B cell (primary cell): ENCODE measurements around the gene GATAD2A. TPM values are rescaled to one million over a fixed set of nuclear protein-coding genes. Genes with fewer than 3 reads are reported as not detected.

Experiments used
- ATAC-seq: fragments of 200-7000 bp; cut with Tn5 transposase; one replicate; pipeline ENCODE4 v1.10.0; 2021; ENCODE audit warnings: low read depth, mild to moderate bottlenecking, moderate number of reproducible peaks, moderate library complexity
- CTCF ChIA-PET: fragments of 350-600 bp; sonication (Branson Sonifier 250); formaldehyde crosslinking; loops from one replicate; lab custom pipeline; 2021; ENCODE audit warnings: antibody characterized with exemption, inconsistent platforms; lab: Charles Lee
- POLR2A ChIA-PET: fragments of 350-600 bp; sonication (Branson Sonifier 250); formaldehyde crosslinking; loops from one replicate; lab custom pipeline; 2021; ENCODE audit warnings: antibody characterized with exemption; lab: Charles Lee
- DNase-seq: peaks from one replicate; pipeline ENCODE4 v3.0.0; 2013
- H2AFZ ChIP-seq: 2 replicates; pipeline ENCODE4 v1.6.1; 2012; ENCODE audit warnings: mild to moderate bottlenecking, low read depth, low read length; ENCODE audit not compliant: insufficient read depth, poor library complexity, severe bottlenecking
- H3K27ac ChIP-seq, 2 donors: 1 replicate in 1 of 2; 2 replicates in 1 of 2; pipeline ENCODE4 v1.5.1; 2012 to 2013; ENCODE audit warnings: low read length in 2 of 2, mild to moderate bottlenecking in 2 of 2, moderate library complexity in 1 of 2
- H3K27me3 ChIP-seq, 4 experiments: fragments of 200-600 bp in 1 of 4; sonication (generic) in 1 of 4; replicated peaks in 1 of 4; 1 replicate in 2 of 4; 2 replicates in 2 of 4; pipeline versions ENCODE4 v1.6.1 to v1.7.0; 2013 to 2016; ENCODE audit warnings: low read length in 3 of 4, mild to moderate bottlenecking in 2 of 4, mixed read lengths in 1 of 4, moderate library complexity in 1 of 4; ENCODE audit not compliant: insufficient read depth in 4 of 4, control insufficient read depth in 3 of 4; ENCODE audit errors: control extremely low read depth in 1 of 4
- H3K36me3 ChIP-seq, 2 experiments: replicated peaks in 1 of 2; 1 replicate in 1 of 2; 2 replicates in 1 of 2; pipeline versions ENCODE4 v1.6.1 to v1.7.1; 2013; ENCODE audit warnings: low read length in 1 of 2; ENCODE audit not compliant: insufficient read depth in 2 of 2, control insufficient read depth in 1 of 2; ENCODE audit errors: control extremely low read depth in 1 of 2, extremely low read depth in 1 of 2
- H3K4me1 ChIP-seq, 2 donors: fragments of 200-600 bp in 1 of 2; sonication (generic) in 1 of 2; 1 replicate in 1 of 2; 2 replicates in 1 of 2; pipeline versions ENCODE4 v1.5.1 to v1.6.1; 2013 to 2017; ENCODE audit warnings: low read length in 2 of 2; ENCODE audit not compliant: control insufficient read depth in 2 of 2, insufficient read depth in 2 of 2
- H3K4me2 ChIP-seq: replicated peaks from 2 replicates; pipeline ENCODE3; 2012; ENCODE audit warnings: mild to moderate bottlenecking, low read depth, low read length; ENCODE audit not compliant: poor library complexity, severe bottlenecking
- H3K4me3 ChIP-seq, 5 experiments: fragments of 200-600 bp in 1 of 5; sonication (generic) in 1 of 5; 1 replicate in 3 of 5; 2 replicates in 2 of 5; pipeline versions ENCODE4 v1.5.1 to v1.7.0; 2011 to 2016; ENCODE audit warnings: low read length in 4 of 5, mild to moderate bottlenecking in 4 of 5, low read depth in 2 of 5, control low read depth in 1 of 5, moderate library complexity in 1 of 5; ENCODE audit not compliant: insufficient read depth in 1 of 5; ENCODE audit errors: control extremely low read depth in 1 of 5, extremely low read depth in 1 of 5
- H3K79me2 ChIP-seq: fragments of 200-600 bp; sonication (generic); one replicate; pipeline ENCODE4 v1.6.0; 2016; ENCODE audit warnings: low read length; ENCODE audit not compliant: control insufficient read depth, insufficient read depth
- H3K9ac ChIP-seq: fragments of 200-600 bp; sonication (generic); 2 replicates; pipeline ENCODE4 v1.6.1; 2017; ENCODE audit warnings: mild to moderate bottlenecking, low read length, moderate library complexity
- H3K9me3 ChIP-seq, 3 donors: one replicate each; pipeline versions ENCODE4 v1.6.1 to v1.7.1; 2013; ENCODE audit warnings: low read length in 2 of 3; ENCODE audit not compliant: control insufficient read depth in 2 of 3, insufficient read depth in 1 of 3; ENCODE audit errors: control extremely low read depth in 1 of 3
- H4K20me1 ChIP-seq: 2 replicates; pipeline ENCODE4 v1.6.0; 2012; ENCODE audit warnings: mild to moderate bottlenecking, low read length; ENCODE audit not compliant: insufficient read depth, control insufficient read depth, poor library complexity, severe bottlenecking
- H3K27ac Mint-ChIP-seq: one replicate; pipeline ENCODE4 v1.8.0; 2021; ENCODE audit warnings: mixed read lengths
- H3K27me3 Mint-ChIP-seq: one replicate; pipeline ENCODE4 v1.8.0; 2021; ENCODE audit warnings: mixed read lengths
- H3K4me1 Mint-ChIP-seq: one replicate; pipeline ENCODE4 v1.8.0; 2021; ENCODE audit warnings: mixed read lengths
- H3K4me3 Mint-ChIP-seq: one replicate; pipeline ENCODE4 v1.8.0; 2021; ENCODE audit warnings: mixed read lengths
- H3K9me3 Mint-ChIP-seq: one replicate; pipeline ENCODE4 v1.8.0; 2022; ENCODE audit warnings: mixed read lengths; ENCODE audit not compliant: insufficient read depth
- CTCF ChIP-seq: fragments of 200-600 bp; IDR thresholded peaks from one replicate; pipeline ENCODE4 v1.8.0; 2022; ENCODE audit warnings: antibody characterized with exemption, mild to moderate bottlenecking
- EZH2 ChIP-seq: IDR thresholded peaks from 2 replicates; pipeline ENCODE4 v1.6.1; 2012; ENCODE audit warnings: borderline replicate concordance, low read depth, mild to moderate bottlenecking, moderate library complexity, low read length; ENCODE audit not compliant: insufficient read depth, poor library complexity, severe bottlenecking
- WGBS: methylation state at CpG from one replicate; pipeline ENCODE4 v1.1.5; 2013; ENCODE audit warnings: missing lambda C conversion rate; ENCODE audit not compliant: insufficient coverage; 5-methylcytosine and 5-hydroxymethylcytosine counted together
- intact Hi-C: fragments of 100-400 bp; cut with micrococcal nuclease; formaldehyde crosslinking; loops from one replicate; pipeline ENCODE4 v1.10.0; 2022
- polyA plus RNA-seq: library from polyadenylated mRNA; depleted of rRNA; stranded (reverse); fragments of >200 nt; gene quantifications from 2 replicates; pipeline ENCODE4 v1.2.3, GENCODE V29; 2012
- total RNA-seq, 2 donors: library from RNA; stranded (reverse); fragments of 120-200 nt in 1 of 2; gene quantifications; 1 replicate in 1 of 2; 2 replicates in 1 of 2; pipeline versions ENCODE4 v1.2.3 to v1.2.4, GENCODE V29; 2013 to 2022

The GATAD2A gene
- total and polyA plus RNA-seq, 2 donors (not counting 1 experiment from before 2014, with no cell fraction given), result 28.8 to 76.3 TPM

DNA sequence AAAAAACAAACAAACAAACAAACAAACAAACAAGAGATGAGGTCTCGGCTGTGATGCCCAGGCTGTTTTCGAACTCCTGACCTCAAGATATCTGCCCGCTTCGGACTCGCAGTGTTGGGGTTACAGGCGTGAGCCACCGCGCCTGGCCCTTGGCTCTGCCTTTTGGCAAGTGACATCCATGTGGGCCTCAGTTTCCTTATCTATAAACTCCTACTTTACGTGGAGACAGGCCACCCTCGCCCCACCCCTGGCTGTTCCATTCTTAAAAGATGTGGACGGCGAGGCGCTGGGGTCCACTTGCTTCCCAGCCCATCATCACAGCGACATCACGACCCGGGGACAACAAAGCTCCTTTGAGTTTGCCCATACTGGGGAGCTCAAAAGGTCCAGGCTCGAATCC is 108.2 kb downstream of the GATAD2A start:
- Mint-ChIP-seq H3K27me3 (no peaks in the 10 kb centered on the region), H3K9me3 (no peaks in the 10 kb centered on the region), H3K27ac (no peak overlapping the region), H3K4me1 (peaks cover 14% of the 10 kb centered on the region), H3K4me3 (peak overlapping the region; percentile 71)
- no peaks in the 10 kb centered on the region for H3K36me3 ChIP-seq
- 91% methylated on average over 17 of the region's 17 CpGs for WGBS
- H3K27ac ChIP-seq, result no peak overlapping the region
- peaks cover 32% of the 10 kb centered on the region for H3K79me2 ChIP-seq
- no peak overlapping the region for H3K4me2 ChIP-seq
- TF ChIP-seq CTCF, result no peak
- no peak for TF ChIP-seq EZH2
- intact Hi-C loops, result loop anchor here (10.0 kb wide), 1 partner anchor 561 kb away; the partner anchor contains the start of gene ZNF90
- H3K9me3 ChIP-seq, result peaks cover 0 to 17% (median 0%) of the 10 kb centered on the region in 3 donors
- ATAC-seq (no peak), DNase-seq (no peak)
- peaks cover 12 to 23% of the 10 kb centered on the region in 2 donors for H3K4me1 ChIP-seq
- no peak overlapping the region for H3K4me3 ChIP-seq
- H3K9ac ChIP-seq, result no peak overlapping the region
- no peak overlapping the region for H2AFZ ChIP-seq
- H3K27me3 ChIP-seq, result no peaks in the 10 kb centered on the region
- POLR2A ChIA-PET, result no interaction called here
- no peaks in the 10 kb centered on the region for H4K20me1 ChIP-seq
- CTCF ChIA-PET, result no interaction called here

- Mint-ChIP-seq H3K9me3 (no peaks in the 10 kb centered on the region), H3K27me3 (no peaks in the 10 kb centered on the region), H3K27ac (no peak overlapping the region), H3K4me1 (peaks cover 16% of the 10 kb centered on the region), H3K4me3 (peak overlapping the region; percentile 71)
- WGBS, result 48% methylated on average over 46 of the region's 46 CpGs
- Histone ChIP-seq H3K4me3 (peak overlapping the region in 2 of 5 experiments; percentile 15 to 17), H3K9ac (no peak overlapping the region), H3K27ac (no peak overlapping the region), H2AFZ (no peak overlapping the region), H4K20me1 (peaks cover 3% of the 10 kb centered on the region), H3K9me3 (peaks cover 0 to 17% (median 0%) of the 10 kb centered on the region in 3 donors), H3K27me3 (no peaks in the 10 kb centered on the region), H3K36me3 (no peaks in the 10 kb centered on the region), H3K4me2 (peak overlapping the region; percentile 85), H3K4me1 (peaks cover 12 to 23% of the 10 kb centered on the region in 2 donors), H3K79me2 (peaks cover 36% of the 10 kb centered on the region)
- DNase-seq (no peak), ATAC-seq (no peak)
- intact Hi-C loops, result loop anchor here (10.0 kb wide), 1 partner anchor 561 kb away; the partner anchor contains the start of gene ZNF90
- POLR2A ChIA-PET, result interaction anchor here (0.6 kb wide), 1 partner anchor 8 kb away, joined by 4 read pairs; no protein-coding TSS in a partner anchor
- CTCF ChIA-PET, result interaction anchor here (0.8 to 1.8 kb wide), 2 partner anchors 23 to 150 kb away, joined by 3 to 9 read pairs; no protein-coding TSS in a partner anchor
- TF ChIP-seq CTCF (no peak), EZH2 (no peak)
These were observed 108.8 kb downstream of the GATAD2A start for GRCh38 chr19:19514215-19514657.
